Brain microvascular endothelial cell (primary cell): ENCODE measurements around the gene SLC8A1.
A peak's percentile ranks its signal among the peaks of the same experiment; 100 is the strongest.

ENCODE experiments used
- DNase-seq: peaks from one replicate; pipeline ENCODE4 v3.0.0-alpha.2; 2020
- H3K27ac ChIP-seq: fragments of 250-450 bp; sonication (Bioruptor Pico); 2 replicates; pipeline ENCODE4 v1.5.1; 2020; ENCODE audit warnings: mild to moderate bottlenecking, moderate library complexity
- H3K27me3 ChIP-seq: fragments of 250-450 bp; sonication (Bioruptor Pico); replicated peaks from 2 replicates; pipeline ENCODE4 v1.5.1; 2020; ENCODE audit warnings: mild to moderate bottlenecking
- H3K36me3 ChIP-seq: fragments of 250-450 bp; sonication (Bioruptor Pico); replicated peaks from 2 replicates; pipeline ENCODE4 v1.5.1; 2020; ENCODE audit warnings: mild to moderate bottlenecking
- H3K4me3 ChIP-seq: 2 replicates; pipeline ENCODE4 v1.5.1; 2011; ENCODE audit warnings: low read depth, mild to moderate bottlenecking, control low read depth, low read length, moderate library complexity
- CTCF ChIP-seq: IDR thresholded peaks from 2 replicates; pipeline ENCODE4 v1.5.1; 2011; ENCODE audit warnings: low read depth, mild to moderate bottlenecking, moderate library complexity, low read length, control low read depth, inconsistent platforms; ENCODE audit errors: missing control alignments
- in situ Hi-C: cut with HindIII; loops from 2 replicates; pipeline ENCODE4 v1.10.0; 2017; ENCODE audit warnings: low sequenced_read_pairs, low pct_ligation_motif_present

SLC8A1 gene

GRCh38 chr2:40208463-40208862, 243.4 kb downstream of the SLC8A1 start:
- no peak overlapping the region for H3K27ac ChIP-seq
- TF ChIP-seq CTCF = no peak
- in situ Hi-C loops = no loop called here

GRCh38 chr2:40204268-40204667, 247.6 kb downstream of the SLC8A1 start:
- Histone ChIP-seq H3K4me3 (no peak overlapping the region), H3K36me3 (no peaks in the 10 kb centered on the region), H3K27me3 (no peaks in the 10 kb centered on the region), H3K27ac (no peak overlapping the region)
- peak; percentile 8 for DNase-seq
- in situ Hi-C loops = no loop called here
- no peak for TF ChIP-seq CTCF

More at GRCh38 chr2:40208463-40208862, 243.4 kb downstream of the SLC8A1 start:
- H3K4me3 ChIP-seq = no peak overlapping the region
- H3K27me3 ChIP-seq = no peaks in the 10 kb centered on the region
- no peaks in the 10 kb centered on the region for H3K36me3 ChIP-seq
- no peak for DNase-seq

- DNase-seq = no peak
- no peak for TF ChIP-seq CTCF
- H3K27me3 ChIP-seq = no peaks in the 10 kb centered on the region
- no peaks in the 10 kb centered on the region for H3K36me3 ChIP-seq
- no peak overlapping the region for H3K4me3 ChIP-seq
- in situ Hi-C loops = no loop called here
- H3K27ac ChIP-seq = no peak overlapping the region
These were observed 249.0 kb downstream of the SLC8A1 start for GRCh38 chr2:40202798-40203400.

GRCh38 chr2:40201425-40201824, 250.5 kb downstream of the SLC8A1 start:
- no peaks in the 10 kb centered on the region for H3K27me3 ChIP-seq
- no peak overlapping the region for H3K27ac ChIP-seq
- in situ Hi-C loops = no loop called here
- no peak for TF ChIP-seq CTCF
- no peak for DNase-seq
- H3K36me3 ChIP-seq = no peaks in the 10 kb centered on the region
- no peak overlapping the region for H3K4me3 ChIP-seq

- H3K27me3 ChIP-seq = no peaks in the 10 kb centered on the region
- no peak for TF ChIP-seq CTCF
- no peak for DNase-seq
- in situ Hi-C loops = no loop called here
- no peak overlapping the region for H3K4me3 ChIP-seq
- H3K36me3 ChIP-seq = no peaks in the 10 kb centered on the region
- no peak overlapping the region for H3K27ac ChIP-seq
These were observed 251.4 kb downstream of the SLC8A1 start for GRCh38 chr2:40200366-40200915.

GRCh38 chr2:40199771-40200170, 252.1 kb downstream of the SLC8A1 start:
- H3K27me3 ChIP-seq = no peaks in the 10 kb centered on the region

More at GRCh38 chr2:40199771-40200170, 252.1 kb downstream of the SLC8A1 start:
- no peaks in the 10 kb centered on the region for H3K36me3 ChIP-seq
- no peak overlapping the region for H3K4me3 ChIP-seq
- DNase-seq = no peak
- no peak overlapping the region for H3K27ac ChIP-seq
- in situ Hi-C loops = no loop called here
- no peak for TF ChIP-seq CTCF
